Body of pancreas (tissue), 4 donors: Measurements from ENCODE around the gene MLEC. TPM values are rescaled to one million over a fixed set of nuclear protein-coding genes. Genes with fewer than 3 reads are reported as not detected.

Experiments
- ATAC-seq: fragments of 150-250 bp; one replicate; pipeline ENCODE4 v1.9.1; 2016
- DNase-seq, 4 donors: peaks; one replicate each; pipeline ENCODE4 v3.0.0-alpha.2; 2019
- H3K27ac ChIP-seq, 4 donors: fragments of 200-600 bp; sonication (generic); 1 replicate in 3 of 4; 2 replicates in 1 of 4; pipeline versions ENCODE4 v1.5.1 to v1.6.1; 2016 to 2019; ENCODE audit warnings: mild to moderate bottlenecking in 1 of 4, mixed read lengths in 1 of 4, moderate library complexity in 1 of 4
- H3K27me3 ChIP-seq, 2 donors: fragments of 200-600 bp; sonication (generic); one replicate each; pipeline ENCODE4 v1.6.0; 2016; ENCODE audit warnings: mild to moderate bottlenecking in 1 of 2
- H3K36me3 ChIP-seq, 2 donors: fragments of 200-600 bp; sonication (generic); replicated peaks in 1 of 2; 2 replicates each; pipeline ENCODE4 v1.5.1; 2016; ENCODE audit warnings: low read depth in 2 of 2; ENCODE audit not compliant: insufficient read depth in 1 of 2
- H3K4me1 ChIP-seq: fragments of 200-600 bp; sonication (generic); one replicate; pipeline ENCODE4 v1.6.0; 2016
- H3K4me3 ChIP-seq, 2 donors: fragments of 200-600 bp; sonication (generic); 1 replicate in 1 of 2; 2 replicates in 1 of 2; pipeline ENCODE4 v1.5.1; 2016 to 2019
- H3K9me3 ChIP-seq, 3 donors: fragments of 200-600 bp; sonication (generic); 1 replicate in 2 of 3; 2 replicates in 1 of 3; pipeline ENCODE4 v1.5.1; 2016
- POLR2A ChIP-seq, 3 donors: fragments of 450-650 bp; IDR thresholded peaks; one replicate each; pipeline ENCODE4 v1.6.1; 2016; ENCODE audit warnings: antibody characterized with exemption in 3 of 3, mild to moderate bottlenecking in 2 of 3
- WGBS, 2 donors: methylation state at CpG; one replicate each; pipeline ENCODE4 v1.1.5; 2017; 5-methylcytosine and 5-hydroxymethylcytosine counted together
- intact Hi-C: fragments of 100-400 bp; cut with DNase I; formaldehyde crosslinking; loops from one replicate; pipeline ENCODE4 v1.15.1; 2023
- total RNA-seq, 2 donors: library from RNA; depleted of rRNA; stranded (reverse); fragments of >200 nt; gene quantifications; one replicate each; pipeline ENCODE4 v1.1.0, GENCODE V29; 2016
- TF ChIP-seq, protein P1 (sequence below), 7 experiments: fragments of 450-650 bp in 4 of 7; fragments of 200-600 bp in 3 of 7; sonication (generic) in 3 of 7; IDR thresholded peaks; one replicate each; pipeline ENCODE4 v1.5.1; 2016 to 2019; ENCODE audit warnings: antibody characterized with exemption in 7 of 7

MLEC gene
- total RNA-seq, 2 donors from 2014 or later, result 54.7 to 107 TPM

DNA sequence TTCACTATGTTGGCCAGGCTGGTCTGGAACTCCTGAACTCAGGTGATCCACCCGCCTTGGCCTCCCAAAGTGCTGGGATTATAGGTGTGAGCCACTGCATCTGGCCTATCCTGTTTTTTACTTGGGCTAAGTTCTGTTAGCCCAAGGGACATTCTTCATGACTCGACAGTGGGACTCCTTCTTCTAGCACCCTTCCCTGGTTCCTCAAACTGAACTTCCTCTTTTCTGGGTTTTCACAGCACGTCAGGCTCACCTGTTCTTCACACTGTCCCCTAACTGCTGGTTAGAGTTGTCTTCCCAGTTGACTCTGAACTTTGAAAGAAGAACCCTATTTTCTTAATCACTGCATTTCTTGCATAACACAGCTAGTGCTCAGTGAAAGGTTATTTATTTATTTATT is 24.1 kb upstream of the MLEC start:
- 82 to 93% methylated on average over 3 of the region's 3 CpGs for WGBS, 2 donors
- no peak for TF ChIP-seq POLR2A (IDR thresholded peaks at IDR 0.05)
- TF ChIP-seq, protein P1, sequence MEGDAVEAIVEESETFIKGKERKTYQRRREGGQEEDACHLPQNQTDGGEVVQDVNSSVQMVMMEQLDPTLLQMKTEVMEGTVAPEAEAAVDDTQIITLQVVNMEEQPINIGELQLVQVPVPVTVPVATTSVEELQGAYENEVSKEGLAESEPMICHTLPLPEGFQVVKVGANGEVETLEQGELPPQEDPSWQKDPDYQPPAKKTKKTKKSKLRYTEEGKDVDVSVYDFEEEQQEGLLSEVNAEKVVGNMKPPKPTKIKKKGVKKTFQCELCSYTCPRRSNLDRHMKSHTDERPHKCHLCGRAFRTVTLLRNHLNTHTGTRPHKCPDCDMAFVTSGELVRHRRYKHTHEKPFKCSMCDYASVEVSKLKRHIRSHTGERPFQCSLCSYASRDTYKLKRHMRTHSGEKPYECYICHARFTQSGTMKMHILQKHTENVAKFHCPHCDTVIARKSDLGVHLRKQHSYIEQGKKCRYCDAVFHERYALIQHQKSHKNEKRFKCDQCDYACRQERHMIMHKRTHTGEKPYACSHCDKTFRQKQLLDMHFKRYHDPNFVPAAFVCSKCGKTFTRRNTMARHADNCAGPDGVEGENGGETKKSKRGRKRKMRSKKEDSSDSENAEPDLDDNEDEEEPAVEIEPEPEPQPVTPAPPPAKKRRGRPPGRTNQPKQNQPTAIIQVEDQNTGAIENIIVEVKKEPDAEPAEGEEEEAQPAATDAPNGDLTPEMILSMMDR (IDR thresholded peaks at IDR 0.05), result no peak
- intact Hi-C loops, result no loop called here
- Histone ChIP-seq H3K4me1 (peaks cover 3% of the 10 kb centered on the region), H3K36me3 (no peaks in the 10 kb centered on the region), H3K27me3 (no peaks in the 10 kb centered on the region), H3K9me3 (no peaks in the 10 kb centered on the region), H3K27ac (no peak overlapping the region), H3K4me3 (no peak overlapping the region)
- no peak for DNase-seq
- ATAC-seq, result no peak

DNA sequence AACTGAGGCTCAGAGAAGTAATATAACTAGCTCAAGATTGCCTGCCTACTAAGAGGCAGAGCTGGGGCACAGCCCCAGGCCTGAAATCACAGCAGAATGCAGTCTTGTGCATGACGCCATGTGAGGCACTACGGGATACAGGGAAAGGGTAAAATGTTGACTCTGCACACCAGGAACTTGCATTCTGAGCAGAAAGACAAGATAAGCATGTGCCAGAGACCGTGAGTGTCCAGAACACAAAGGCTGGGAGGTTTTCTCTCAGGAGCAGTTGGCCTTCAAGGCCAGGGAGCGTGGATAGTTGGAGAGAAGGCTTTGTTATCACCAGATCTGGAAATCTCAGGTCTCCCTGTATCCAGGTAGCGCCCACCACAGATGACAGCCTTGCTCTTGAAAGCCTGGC is 23.2 kb upstream of the MLEC start:
- DNase-seq, result no peak
- H3K27me3 ChIP-seq, result no peaks in the 10 kb centered on the region
- no peaks in the 10 kb centered on the region for H3K36me3 ChIP-seq
- peaks cover 4% of the 10 kb centered on the region for H3K4me1 ChIP-seq
- H3K4me3 ChIP-seq, result no peak overlapping the region
- ATAC-seq, result no peak
- H3K9me3 ChIP-seq, result no peaks in the 10 kb centered on the region
- 33 to 42% methylated on average over 5 of the region's 5 CpGs for WGBS, 2 donors
- no peak overlapping the region for H3K27ac ChIP-seq
- intact Hi-C loops, result no loop called here
- TF ChIP-seq POLR2A (IDR thresholded peaks at IDR 0.05), result no peak
- TF ChIP-seq, protein P1 (IDR thresholded peaks at IDR 0.05), result no peak

DNA sequence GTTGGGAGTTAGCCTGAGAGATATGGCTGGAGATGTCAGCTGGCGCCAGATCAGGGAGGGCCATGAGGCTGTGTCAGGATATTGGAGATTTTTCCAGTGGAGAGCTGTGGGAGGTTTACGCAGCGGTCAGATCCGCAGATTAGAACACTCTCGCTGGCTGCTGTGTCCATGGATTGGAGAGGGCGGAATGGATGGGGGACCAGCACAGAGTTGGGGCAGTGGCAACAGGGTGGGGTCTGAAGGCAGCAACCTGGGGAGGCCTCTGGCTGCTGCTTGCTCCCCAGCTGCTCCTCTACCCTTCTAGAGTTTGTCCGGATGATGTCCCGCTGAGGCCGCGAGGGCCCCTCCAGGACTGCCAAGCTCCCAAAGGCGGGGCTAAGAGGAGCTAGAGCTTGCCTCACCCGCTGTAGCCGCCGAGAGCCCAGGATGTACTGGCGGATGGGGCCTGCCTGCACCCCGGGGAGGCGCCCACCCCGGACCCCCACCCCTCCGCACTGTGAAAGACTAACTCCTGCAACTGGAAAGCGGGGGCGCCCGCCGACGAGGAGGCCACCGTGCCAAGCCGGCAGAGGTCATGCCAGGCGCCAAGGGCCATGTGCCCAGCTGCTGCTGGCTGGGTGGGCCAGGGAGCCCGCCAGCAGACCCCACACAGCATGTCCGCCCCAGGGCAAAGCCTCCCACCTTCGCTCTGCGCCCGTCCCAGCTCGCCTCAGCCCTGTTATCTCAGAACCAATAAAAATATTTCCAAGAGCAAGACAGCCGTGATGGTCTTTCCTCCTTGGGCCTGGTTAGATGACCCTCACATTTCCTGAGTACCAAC is 20.2 kb upstream of the MLEC start:
- 86 to 88% methylated on average over 11 to 34 of the region's 34 CpGs for WGBS, 2 donors
- no peaks in the 10 kb centered on the region for H3K9me3 ChIP-seq
- no peak for TF ChIP-seq POLR2A (IDR thresholded peaks at IDR 0.05)
- TF ChIP-seq, protein P1 (IDR thresholded peaks at IDR 0.05), result no peak
- DNase-seq, result no peak
- intact Hi-C loops, result no loop called here
- no peak for ATAC-seq
- H3K27me3 ChIP-seq, result no peaks in the 10 kb centered on the region
- H3K4me1 ChIP-seq, result peaks cover 13% of the 10 kb centered on the region
- no peak overlapping the region for H3K4me3 ChIP-seq
- H3K27ac ChIP-seq, result no peak overlapping the region
- H3K36me3 ChIP-seq, result no peaks in the 10 kb centered on the region

DNA sequence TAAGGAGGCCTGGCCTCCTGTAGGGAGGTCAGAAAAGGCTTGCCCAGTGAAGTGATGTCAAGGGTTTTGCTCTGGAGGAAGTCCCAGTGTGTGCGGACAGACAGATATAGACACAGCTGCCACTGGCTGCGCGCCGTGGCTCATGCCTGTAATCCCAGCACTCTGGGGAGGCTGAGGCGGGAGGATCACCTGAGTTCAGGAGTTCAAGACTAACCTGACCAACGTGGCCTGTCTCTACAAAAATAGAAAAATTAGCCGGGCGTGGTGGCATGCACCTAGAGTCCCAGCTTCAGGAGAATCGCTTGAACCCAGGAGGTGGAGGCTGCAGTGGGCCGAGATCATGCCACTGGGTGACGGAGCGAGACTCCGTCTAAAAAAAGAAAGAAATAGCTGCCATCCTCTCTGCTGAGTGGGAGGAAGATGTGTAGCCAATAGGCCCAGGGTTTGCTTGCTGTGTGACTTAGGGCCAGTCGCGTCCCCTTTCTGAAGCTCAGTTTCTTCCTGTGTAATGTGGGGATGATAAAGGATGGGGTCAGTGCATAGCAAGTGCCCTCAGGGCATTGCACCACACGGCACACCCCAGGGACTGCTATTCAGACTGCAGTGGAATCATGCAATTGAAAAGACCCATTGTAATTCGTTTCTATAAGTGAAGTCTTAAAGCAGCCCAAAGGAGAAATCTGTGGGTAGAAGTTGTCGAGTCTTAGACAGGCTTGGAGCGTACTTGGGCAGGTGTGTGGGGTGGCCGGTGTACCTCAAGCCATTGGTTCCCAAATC is 18.7 kb upstream of the MLEC start:
- Histone ChIP-seq H3K4me1 (peaks cover 13% of the 10 kb centered on the region), H3K36me3 (no peaks in the 10 kb centered on the region), H3K27ac (no peak overlapping the region), H3K4me3 (no peak overlapping the region), H3K27me3 (no peaks in the 10 kb centered on the region), H3K9me3 (no peaks in the 10 kb centered on the region)
- ATAC-seq (no peak), DNase-seq (no peak)
- TF ChIP-seq POLR2A (IDR thresholded peaks at IDR 0.05), result no peak
- TF ChIP-seq, protein P1 (IDR thresholded peaks at IDR 0.05), result no peak
- WGBS, 2 donors, result 82 to 83% methylated on average over 12 to 20 of the region's 20 CpGs
- intact Hi-C loops, result no loop called here
